ENCODE data around the gene FOXJ3. TPM values are rescaled to one million over a fixed set of nuclear protein-coding genes. Genes with fewer than 3 reads are reported as not detected.

The FOXJ3 gene
- total RNA-seq, 1 donor, result 86.7 TPM

DNA sequence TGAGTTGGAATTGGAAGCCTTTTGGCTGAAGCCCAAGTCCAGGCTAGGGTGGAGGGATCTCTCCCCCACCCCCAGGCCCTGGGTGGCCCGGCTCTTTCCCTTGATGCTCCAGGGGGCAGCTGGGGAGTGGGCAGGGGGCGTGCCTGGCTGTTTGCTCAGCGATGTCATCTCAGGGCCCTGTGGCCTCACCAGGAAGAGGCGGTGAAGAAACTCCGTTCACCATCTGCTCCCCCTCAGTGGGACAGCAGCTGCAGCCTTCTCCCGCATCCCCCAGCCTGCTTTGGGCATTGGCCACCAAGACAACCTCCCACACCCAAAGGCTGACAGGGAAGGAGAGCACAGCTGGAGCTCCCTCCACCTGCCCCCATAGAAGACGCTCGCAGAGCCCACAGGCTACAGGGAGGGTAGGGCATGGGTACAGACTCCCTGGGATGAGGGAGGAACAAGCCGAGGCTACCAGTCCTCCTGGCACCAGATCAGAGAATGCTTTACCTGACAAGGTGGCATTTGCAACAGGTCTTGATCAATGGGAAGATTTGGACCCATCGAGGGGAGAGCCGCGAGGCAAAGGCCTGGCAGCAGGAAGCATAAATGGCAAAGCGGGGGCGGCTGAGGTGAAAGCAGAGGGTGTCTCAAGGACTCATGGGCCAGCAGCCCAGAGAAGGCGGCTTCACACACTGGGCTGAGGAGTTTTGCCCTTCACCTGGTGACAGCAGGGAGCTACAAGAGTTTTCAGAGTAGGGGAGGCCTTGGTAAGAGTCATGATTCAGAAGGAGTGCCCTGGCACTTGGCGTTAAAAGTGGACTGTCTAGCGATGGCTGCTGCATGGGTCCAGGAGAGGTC lies 164.0 kb downstream of the FOXJ3 start:
- Histone ChIP-seq H3K9me3 (ENCODE audit: low read depth, low read length) (no peaks in the 10 kb centered on the region), H3K4me1 (ENCODE audit: insufficient read depth, low read length) (no peaks in the 10 kb centered on the region), H3K27me3 (ENCODE audit: insufficient read depth, low read length) (no peaks in the 10 kb centered on the region), H3K4me3 (ENCODE audit: low read length) (no peak overlapping the region)

DNA sequence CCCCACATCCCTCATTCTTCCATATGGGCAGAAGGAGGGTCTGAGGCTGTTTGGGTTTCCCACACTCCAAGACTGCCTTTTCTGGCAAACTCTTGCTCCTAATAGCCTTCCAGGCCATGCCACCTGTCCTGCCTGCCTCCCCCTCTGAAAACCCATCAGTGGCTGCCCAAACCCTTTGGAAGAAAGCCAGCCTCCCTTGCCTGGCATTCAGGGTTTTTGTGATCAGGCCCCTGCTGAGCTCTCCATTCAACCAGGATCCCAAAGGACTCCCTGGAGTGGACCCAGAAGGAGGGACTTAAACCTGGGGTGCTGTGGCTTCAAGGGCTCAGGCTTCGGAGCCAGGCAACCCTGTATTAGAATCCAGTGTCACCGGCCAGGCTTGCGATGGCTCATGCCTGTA lies 166.3 kb downstream of the FOXJ3 start:
- Histone ChIP-seq H3K27me3 (ENCODE audit: insufficient read depth, low read length) (no peaks in the 10 kb centered on the region), H3K4me1 (ENCODE audit: insufficient read depth, low read length) (no peaks in the 10 kb centered on the region), H3K4me3 (ENCODE audit: low read length) (no peak overlapping the region), H3K9me3 (ENCODE audit: low read depth, low read length) (no peaks in the 10 kb centered on the region)

DNA sequence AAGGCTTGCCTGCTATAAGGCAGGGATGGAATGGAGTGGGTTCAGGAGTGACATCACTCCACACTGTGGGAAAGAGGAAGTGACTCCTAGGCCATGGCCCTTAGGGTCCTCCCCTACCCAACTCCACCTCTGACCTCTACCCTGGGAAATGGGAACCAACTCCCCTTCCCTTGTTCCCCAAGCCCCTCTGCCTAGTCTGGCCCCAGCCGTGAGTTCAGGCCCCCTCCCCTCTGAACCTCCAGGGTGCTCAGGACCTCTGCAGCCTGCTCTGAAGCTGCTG lies 166.7 kb downstream of the FOXJ3 start:
- H3K9me3 ChIP-seq (ENCODE audit: low read depth, low read length), result no peaks in the 10 kb centered on the region
- no peak overlapping the region for H3K4me3 ChIP-seq (ENCODE audit: low read length)
- no peaks in the 10 kb centered on the region for H3K4me1 ChIP-seq (ENCODE audit: insufficient read depth, low read length)
- no peaks in the 10 kb centered on the region for H3K27me3 ChIP-seq (ENCODE audit: insufficient read depth, low read length)

DNA sequence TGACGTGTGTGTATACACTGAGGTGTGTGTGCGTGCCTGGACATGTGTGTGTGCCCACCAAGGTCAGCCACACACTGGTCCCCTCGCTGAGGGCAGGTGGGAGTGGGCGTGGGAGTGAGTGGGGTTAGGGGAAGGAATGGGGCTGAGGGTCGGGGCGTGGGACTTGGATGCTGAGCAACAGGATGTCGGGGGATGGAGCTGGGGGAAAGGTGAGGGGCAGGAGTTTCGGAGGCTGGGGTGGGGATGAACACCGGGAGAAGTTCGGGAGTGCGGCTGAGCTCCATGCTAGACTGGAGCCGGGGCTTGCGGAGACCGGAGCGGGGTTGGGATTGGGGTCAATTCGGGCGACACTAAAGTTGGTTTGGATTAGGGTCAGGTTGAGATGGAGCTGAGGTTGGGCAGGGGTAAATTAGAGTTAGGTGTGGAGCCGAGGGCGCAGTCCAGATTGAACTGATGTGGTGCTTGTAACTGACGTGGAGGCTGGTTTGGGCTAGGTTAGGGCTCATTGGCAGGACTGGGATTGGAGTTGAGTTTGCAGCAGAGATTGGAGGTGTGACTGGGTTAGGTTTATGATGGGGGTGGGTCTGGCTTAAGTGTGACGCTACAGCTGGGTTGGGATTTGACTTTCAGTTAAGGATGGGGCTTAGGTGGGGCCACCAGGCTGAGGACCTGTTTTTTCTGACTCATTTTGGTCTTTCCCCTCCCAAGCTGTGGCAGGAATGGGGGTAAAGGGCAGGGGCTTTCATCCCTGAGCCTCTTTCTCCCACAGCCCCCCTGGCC lies 167.2 kb downstream of the FOXJ3 start:
- H3K9me3 ChIP-seq (ENCODE audit: low read depth, low read length), result no peaks in the 10 kb centered on the region
- no peak overlapping the region for H3K4me3 ChIP-seq (ENCODE audit: low read length)
- no peaks in the 10 kb centered on the region for H3K4me1 ChIP-seq (ENCODE audit: insufficient read depth, low read length)
- H3K27me3 ChIP-seq (ENCODE audit: insufficient read depth, low read length), result no peaks in the 10 kb centered on the region

DNA sequence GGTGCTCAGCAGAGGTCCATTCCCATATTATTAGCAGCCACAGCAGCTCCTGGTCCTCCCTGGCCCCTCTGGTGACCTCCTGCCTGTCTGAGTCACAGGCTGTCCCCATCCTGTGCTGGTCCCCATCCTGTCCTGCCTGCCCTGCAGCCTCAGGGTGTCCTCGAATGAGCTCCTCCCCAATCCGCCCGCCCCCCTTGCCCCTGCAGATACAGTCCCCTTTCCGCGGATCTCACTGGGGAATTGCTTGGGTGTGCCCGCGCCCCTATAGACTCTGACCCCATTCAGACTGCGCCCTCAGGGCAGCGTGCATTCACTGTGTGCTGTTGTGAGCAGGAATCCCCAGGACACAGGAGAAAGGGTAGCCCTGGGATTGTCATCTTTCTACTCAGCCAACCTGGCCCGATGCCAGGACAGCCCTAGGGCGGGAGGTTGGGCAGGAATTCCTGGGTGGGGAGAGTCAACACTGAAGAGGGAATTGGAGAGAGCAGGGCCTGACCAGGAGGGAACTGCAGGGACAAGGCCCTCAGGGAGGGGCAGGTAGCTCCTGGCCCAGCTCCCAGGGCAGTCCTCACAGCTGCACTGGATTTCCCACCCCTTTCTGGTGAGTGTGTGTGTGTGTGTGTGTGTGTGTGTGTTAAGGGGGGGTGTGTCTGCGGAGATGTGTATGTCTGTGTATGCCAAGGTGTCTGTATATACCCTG lies 169.4 kb downstream of the FOXJ3 start:
- no peak overlapping the region for H3K4me3 ChIP-seq (ENCODE audit: low read length)
- no peaks in the 10 kb centered on the region for H3K4me1 ChIP-seq (ENCODE audit: insufficient read depth, low read length)
- H3K27me3 ChIP-seq (ENCODE audit: insufficient read depth, low read length), result no peaks in the 10 kb centered on the region
- H3K9me3 ChIP-seq (ENCODE audit: low read depth, low read length), result peaks cover 6% of the 10 kb centered on the region

DNA sequence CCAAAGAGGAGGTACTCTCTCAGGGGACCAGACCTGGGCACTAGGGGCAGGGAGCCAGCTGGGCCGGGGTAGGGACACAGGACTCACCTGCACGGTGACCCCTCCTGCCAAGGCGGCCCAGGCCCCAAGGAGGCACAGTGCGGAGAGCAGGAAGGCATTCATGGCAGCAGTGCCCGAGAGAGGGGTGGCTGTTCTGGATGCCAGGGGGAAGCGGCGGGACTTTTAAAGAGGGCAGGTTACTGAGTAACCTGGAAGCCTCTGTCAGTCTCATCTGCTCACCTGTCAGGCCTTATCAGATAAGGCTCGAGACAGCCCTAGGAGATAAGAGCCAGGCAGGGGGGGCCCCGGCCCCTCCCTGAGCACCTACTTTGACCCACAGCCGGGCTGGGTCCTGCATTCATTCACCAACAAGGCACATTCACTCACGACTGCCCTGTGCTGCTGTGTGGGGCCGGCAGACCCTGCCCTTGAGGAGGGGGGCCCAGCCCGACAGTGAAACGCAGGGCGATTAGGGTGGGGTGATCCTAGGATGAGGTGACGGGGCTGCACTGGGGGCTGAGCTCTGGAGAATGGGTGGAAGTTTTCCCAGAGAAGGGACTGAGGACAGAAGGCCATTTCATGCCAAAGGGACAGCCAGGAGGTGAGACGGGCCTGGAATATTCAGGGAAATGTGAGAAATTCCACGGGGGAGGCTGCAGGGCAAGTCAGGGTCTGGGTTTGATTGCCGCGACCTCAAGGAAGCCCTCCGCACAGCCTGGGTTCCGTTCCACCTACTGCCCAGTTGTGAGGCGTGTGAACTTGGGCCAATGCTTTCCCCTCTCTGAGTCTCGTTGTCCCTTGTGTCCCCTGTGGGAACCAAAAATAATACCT lies 170.2 kb downstream of the FOXJ3 start, which contains the start of gene GUCA2A:
Gene GUCA2A, minus strand, starts transcription at position 195 of the 870 bp plus-strand sequence. Its CDS starts 33 bp downstream, at position 162.
- Histone ChIP-seq H3K4me1 (ENCODE audit: insufficient read depth, low read length) (no peaks in the 10 kb centered on the region), H3K9me3 (ENCODE audit: low read depth, low read length) (peaks cover 11% of the 10 kb centered on the region), H3K4me3 (ENCODE audit: low read length) (no peak within 1 kb of the TSS), H3K27me3 (ENCODE audit: insufficient read depth, low read length) (no peaks in the 10 kb centered on the region)

DNA sequence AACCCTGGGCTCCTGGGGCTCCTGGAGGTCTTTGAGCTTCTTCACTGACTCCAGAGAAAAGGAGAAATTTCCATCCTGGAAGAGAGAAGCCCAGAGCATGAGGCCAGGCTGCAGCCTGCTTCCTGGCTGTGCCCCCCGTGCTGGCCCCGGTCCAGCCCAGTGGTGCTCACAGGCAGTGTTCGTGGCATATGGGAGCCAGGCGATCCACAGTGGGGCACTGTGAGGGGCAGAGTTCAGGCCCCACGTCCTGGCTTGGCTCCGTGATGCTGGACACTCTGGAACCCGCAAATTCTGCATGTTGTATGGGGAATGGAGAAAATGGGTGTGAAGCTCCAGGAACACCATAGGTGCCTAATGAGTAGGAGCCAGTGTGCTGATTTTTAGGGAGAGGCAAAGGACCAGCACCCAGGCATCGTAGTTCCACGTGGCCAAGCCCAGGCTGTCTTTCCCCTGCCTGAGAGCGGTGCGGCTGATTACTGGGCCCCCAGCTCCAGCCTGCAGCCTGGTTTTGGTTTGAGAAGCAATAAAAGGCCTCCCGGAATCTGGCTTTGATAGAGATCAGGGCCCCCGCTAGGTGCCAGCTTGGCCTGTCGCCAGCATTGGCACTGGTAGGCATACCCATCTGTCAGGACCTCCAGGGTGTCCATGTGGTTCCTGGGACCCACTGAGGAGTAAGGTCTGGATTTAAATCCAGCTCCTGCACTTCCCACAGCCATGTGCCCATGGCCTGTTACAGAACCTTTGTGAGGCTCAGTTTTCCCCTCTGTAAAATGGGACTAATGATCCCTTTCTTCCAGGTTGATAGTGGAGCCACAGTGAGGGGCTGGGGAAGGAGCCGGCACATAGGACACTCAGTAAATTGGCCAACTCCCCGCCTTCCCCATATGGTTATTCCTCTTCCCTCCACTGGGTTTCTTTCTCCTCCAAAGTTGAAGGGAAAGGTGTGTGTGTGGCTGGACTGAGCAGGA lies 171.2 kb downstream of the FOXJ3 start:
- Histone ChIP-seq H3K9me3 (ENCODE audit: low read depth, low read length) (peaks cover 11% of the 10 kb centered on the region), H3K4me3 (ENCODE audit: low read length) (no peak overlapping the region), H3K27me3 (ENCODE audit: insufficient read depth, low read length) (no peaks in the 10 kb centered on the region), H3K4me1 (ENCODE audit: insufficient read depth, low read length) (no peaks in the 10 kb centered on the region)

DNA sequence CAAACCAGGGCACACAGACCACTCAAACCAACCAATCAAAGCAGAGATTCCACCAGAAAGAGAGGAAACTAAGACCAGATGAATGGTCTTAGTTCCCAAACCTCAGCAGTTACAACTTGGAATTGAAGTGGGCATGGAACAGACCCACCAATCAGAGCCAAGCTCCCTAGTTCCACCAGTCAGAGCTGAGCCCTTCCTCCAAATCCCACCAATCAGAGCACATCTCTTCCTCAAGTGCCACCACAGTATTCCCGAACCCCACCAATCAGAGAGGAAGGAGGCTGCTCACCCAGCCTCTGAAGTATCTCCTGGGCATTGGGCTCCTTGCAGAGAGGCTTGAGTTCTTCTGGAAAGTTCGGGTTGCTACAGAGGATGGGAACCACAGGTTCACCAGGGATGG lies 171.9 kb downstream of the FOXJ3 start:
- Histone ChIP-seq H3K4me3 (ENCODE audit: low read length) (no peak overlapping the region), H3K4me1 (ENCODE audit: insufficient read depth, low read length) (no peaks in the 10 kb centered on the region), H3K9me3 (ENCODE audit: low read depth, low read length) (peaks cover 11% of the 10 kb centered on the region), H3K27me3 (ENCODE audit: insufficient read depth, low read length) (no peaks in the 10 kb centered on the region)

DNA sequence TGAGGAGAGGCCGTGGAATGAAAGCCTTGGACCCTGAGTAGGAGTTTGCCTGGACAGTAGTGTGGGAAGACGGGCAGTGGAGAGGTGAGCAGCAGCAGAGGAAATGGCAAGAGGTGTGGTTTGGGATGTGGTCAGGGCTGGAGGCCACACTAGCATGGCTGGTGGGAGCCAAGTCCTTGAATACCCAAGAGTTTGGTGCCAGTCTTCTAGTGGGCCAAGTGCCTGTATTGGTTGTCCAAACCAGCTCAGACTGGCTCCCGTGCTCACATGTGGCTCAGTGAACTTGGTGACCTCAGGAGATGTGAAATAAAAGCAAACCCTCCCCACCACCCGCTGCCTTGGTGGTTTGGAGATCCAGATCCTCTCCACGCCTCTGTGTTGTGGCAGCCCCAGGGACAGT lies 172.9 kb downstream of the FOXJ3 start:
- Histone ChIP-seq H3K27me3 (ENCODE audit: insufficient read depth, low read length) (no peaks in the 10 kb centered on the region), H3K4me1 (ENCODE audit: insufficient read depth, low read length) (no peaks in the 10 kb centered on the region), H3K4me3 (ENCODE audit: low read length) (no peak overlapping the region), H3K9me3 (ENCODE audit: low read depth, low read length) (peaks cover 11% of the 10 kb centered on the region)

DNA sequence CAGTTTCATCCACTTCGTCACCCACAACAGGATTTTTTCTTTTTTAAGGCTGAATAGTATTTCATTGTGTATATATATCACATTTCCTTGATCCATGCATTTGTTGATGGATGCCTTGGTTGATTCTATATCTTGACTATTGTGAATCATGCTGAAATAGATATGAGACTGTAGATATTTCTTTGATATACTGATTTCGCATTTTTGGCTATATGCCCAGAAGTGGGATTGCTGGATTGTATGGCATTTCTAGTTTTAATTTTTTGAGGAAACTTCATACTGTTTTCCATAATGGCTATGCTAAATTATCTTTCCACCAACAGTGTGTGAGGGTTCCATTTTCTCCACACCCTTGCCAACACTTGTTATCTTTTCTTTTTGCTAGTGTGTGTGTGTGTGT lies 176.8 kb downstream of the FOXJ3 start:
- H3K4me1 ChIP-seq (ENCODE audit: insufficient read depth, low read length), result no peaks in the 10 kb centered on the region
- H3K9me3 ChIP-seq (ENCODE audit: low read depth, low read length), result peaks cover 11% of the 10 kb centered on the region
- no peak overlapping the region for H3K4me3 ChIP-seq (ENCODE audit: low read length)
- no peaks in the 10 kb centered on the region for H3K27me3 ChIP-seq (ENCODE audit: insufficient read depth, low read length)

DNA sequence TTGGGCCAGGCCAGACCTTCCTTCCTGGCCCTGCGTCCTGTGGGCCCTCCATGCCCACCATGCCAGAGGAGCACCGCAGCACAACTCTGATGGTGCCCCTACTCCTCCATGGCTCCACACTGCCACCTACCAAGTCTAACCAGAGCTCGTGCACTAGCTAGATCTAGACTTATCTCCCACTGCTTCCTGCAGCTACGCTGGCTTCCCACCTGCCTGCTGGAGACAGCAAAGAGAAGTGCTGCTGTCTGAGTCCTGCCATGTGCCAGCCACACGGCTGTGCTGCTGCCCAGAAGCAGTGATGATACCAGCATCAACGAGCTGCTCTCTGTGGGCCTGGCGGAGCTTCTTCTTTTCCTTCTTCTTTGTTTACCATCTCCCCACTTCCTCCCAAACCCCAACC lies 177.4 kb downstream of the FOXJ3 start:
- no peaks in the 10 kb centered on the region for H3K27me3 ChIP-seq (ENCODE audit: insufficient read depth, low read length)
- peaks cover 11% of the 10 kb centered on the region for H3K9me3 ChIP-seq (ENCODE audit: low read depth, low read length)
- H3K4me1 ChIP-seq (ENCODE audit: insufficient read depth, low read length), result no peaks in the 10 kb centered on the region
- no peak overlapping the region for H3K4me3 ChIP-seq (ENCODE audit: low read length)

DNA sequence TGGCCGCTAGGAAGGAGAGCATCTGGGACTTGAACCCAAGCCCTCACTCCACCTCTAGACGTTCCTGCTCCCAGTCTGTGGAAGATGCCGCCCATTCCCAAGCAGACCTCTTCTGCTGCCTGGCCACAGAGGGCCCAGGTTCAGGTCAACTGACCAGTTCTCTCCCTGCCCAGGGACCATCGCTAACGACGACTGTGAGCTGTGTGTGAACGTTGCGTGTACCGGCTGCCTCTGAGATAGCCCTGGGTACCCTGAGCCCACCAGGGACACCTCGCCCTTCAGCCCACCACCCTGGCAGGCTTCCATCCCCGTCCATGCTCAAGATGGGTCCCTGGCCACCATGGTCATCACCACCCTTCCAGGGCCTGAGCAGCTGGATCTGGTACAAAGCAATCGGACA lies 179.7 kb downstream of the FOXJ3 start:
- no peak overlapping the region for H3K4me3 ChIP-seq (ENCODE audit: low read length)
- peaks cover 2% of the 10 kb centered on the region for H3K9me3 ChIP-seq (ENCODE audit: low read depth, low read length)
- no peaks in the 10 kb centered on the region for H3K27me3 ChIP-seq (ENCODE audit: insufficient read depth, low read length)
- H3K4me1 ChIP-seq (ENCODE audit: insufficient read depth, low read length), result no peaks in the 10 kb centered on the region

DNA sequence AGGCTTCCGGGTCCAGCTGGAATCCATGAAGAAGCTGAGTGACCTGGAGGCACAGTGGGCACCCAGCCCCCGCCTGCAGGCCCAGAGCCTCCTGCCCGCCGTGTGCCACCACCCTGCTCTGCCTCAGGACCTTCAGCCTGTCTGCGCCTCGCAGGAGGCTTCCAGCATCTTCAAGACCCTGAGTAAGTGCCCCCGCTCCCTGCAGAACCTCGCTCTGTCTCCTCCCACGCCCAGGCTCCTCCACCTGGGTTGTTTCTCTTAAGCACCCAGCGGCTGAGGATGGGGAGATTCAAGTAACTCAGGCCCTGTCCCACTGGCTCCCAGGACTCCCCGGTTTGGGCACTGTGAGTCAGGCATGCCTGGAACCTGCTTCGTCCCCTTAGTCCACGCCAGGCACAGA lies 180.3 kb downstream of the FOXJ3 start:
- no peaks in the 10 kb centered on the region for H3K9me3 ChIP-seq (ENCODE audit: low read depth, low read length)
- no peaks in the 10 kb centered on the region for H3K4me1 ChIP-seq (ENCODE audit: insufficient read depth, low read length)
- no peak overlapping the region for H3K4me3 ChIP-seq (ENCODE audit: low read length)
- no peaks in the 10 kb centered on the region for H3K27me3 ChIP-seq (ENCODE audit: insufficient read depth, low read length)

DNA sequence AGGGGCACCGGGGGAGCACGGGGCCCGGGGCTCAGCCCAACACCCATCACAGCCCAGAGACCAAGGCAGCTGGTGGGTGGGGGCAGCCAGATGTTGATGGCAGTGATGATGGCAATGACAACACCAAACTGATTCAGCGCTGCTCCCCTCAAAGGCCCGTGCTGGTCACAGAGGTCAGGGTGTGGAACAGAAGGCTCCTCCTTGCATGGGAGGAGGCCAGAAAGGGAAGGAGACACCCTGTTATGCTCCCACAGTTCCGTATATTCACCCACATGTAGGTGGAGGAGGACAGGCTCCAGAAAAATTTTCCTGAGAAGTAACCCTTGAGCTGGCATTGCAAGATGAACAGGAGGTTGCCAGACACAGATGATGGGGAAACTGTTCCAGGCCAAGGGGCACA lies 181.4 kb downstream of the FOXJ3 start:
- Histone ChIP-seq H3K4me1 (ENCODE audit: insufficient read depth, low read length) (no peaks in the 10 kb centered on the region), H3K27me3 (ENCODE audit: insufficient read depth, low read length) (no peaks in the 10 kb centered on the region), H3K4me3 (ENCODE audit: low read length) (no peak overlapping the region), H3K9me3 (ENCODE audit: low read depth, low read length) (no peaks in the 10 kb centered on the region)
